ENCODE measurements around the gene ADGRA3. TPM values are rescaled to one million over a fixed set of nuclear protein-coding genes. Genes with fewer than 3 reads are reported as not detected.

The ADGRA3 gene
- total and polyA plus RNA-seq, 8 donors = 4.7 to 87.5 (median 27.8) TPM

GRCh38 chr4:22483551-22483981, 32.3 kb downstream of the ADGRA3 start:
- Histone ChIP-seq H3K27ac (no peak overlapping the region), H3K4me1 (peaks cover 0 to 56% (median 26%) of the 10 kb centered on the region in 4 donors), H3K36me3 (no peaks in the 10 kb centered on the region), H3K4me3 (no peak overlapping the region), H3K27me3 (no peaks in the 10 kb centered on the region), H3K9me3 (no peaks in the 10 kb centered on the region)
- peak in 1 of 2 donors; percentile 36 for DNase-seq
- TF ChIP-seq CTCF (IDR thresholded peaks at IDR 0.05) = no peak
- TF ChIP-seq POLR2A (IDR thresholded peaks at IDR 0.05) = no peak
- TF ChIP-seq EP300 (IDR thresholded peaks at IDR 0.05) = no peak
- TF ChIP-seq POLR2AphosphoS5 (IDR thresholded peaks at IDR 0.05) = no peak
- intact Hi-C loops (cut with DNase I; ENCODE audit: low total_unique reads) = no loop called here
- WGBS, 5 donors = 50 to 72% (median 64%) methylated on average over 1 of the region's 1 CpG

- no peaks in the 10 kb centered on the region for H3K36me3 ChIP-seq
- TF ChIP-seq EP300 (IDR thresholded peaks at IDR 0.05) (no peak), POLR2AphosphoS5 (IDR thresholded peaks at IDR 0.05) (no peak), CTCF (IDR thresholded peaks at IDR 0.05) (no peak), POLR2A (IDR thresholded peaks at IDR 0.05) (no peak)
- no peaks in the 10 kb centered on the region for H3K27me3 ChIP-seq
- intact Hi-C loops (cut with DNase I; ENCODE audit: low total_unique reads) = no loop called here
- DNase-seq = no peak
- H3K27ac ChIP-seq = no peak overlapping the region
- H3K4me3 ChIP-seq = no peak overlapping the region
- 75 to 90% (median 84%) methylated on average over 3 of the region's 3 CpGs for WGBS, 5 donors
- H3K9me3 ChIP-seq = no peaks in the 10 kb centered on the region
- peaks cover 0 to 56% (median 26%) of the 10 kb centered on the region in 4 donors for H3K4me1 ChIP-seq
Measured at GRCh38 chr4:22482250-22483127, 33.4 kb downstream of the ADGRA3 start.

- no peak for DNase-seq
- Histone ChIP-seq H3K4me3 (no peak overlapping the region), H3K9me3 (no peaks in the 10 kb centered on the region), H3K4me1 (peaks cover 0 to 50% (median 24%) of the 10 kb centered on the region in 4 donors), H3K27ac (peak overlapping the region; percentile 7 to 67 (median 17)), H3K36me3 (no peaks in the 10 kb centered on the region), H3K27me3 (no peaks in the 10 kb centered on the region)
- intact Hi-C loops (cut with DNase I; ENCODE audit: low total_unique reads) = no loop called here
- WGBS, 5 donors = 34 to 58% (median 39%) methylated on average over 2 of the region's 2 CpGs
- no peak for TF ChIP-seq POLR2AphosphoS5 (IDR thresholded peaks at IDR 0.05)
- no peak for TF ChIP-seq POLR2A (IDR thresholded peaks at IDR 0.05)
- no peak for TF ChIP-seq EP300 (IDR thresholded peaks at IDR 0.05)
- no peak for TF ChIP-seq CTCF (IDR thresholded peaks at IDR 0.05)
Measured at GRCh38 chr4:22480675-22481327, 35.1 kb downstream of the ADGRA3 start.

GRCh38 chr4:22478426-22478825, 37.4 kb downstream of the ADGRA3 start:
- 43 to 62% (median 45%) methylated on average over 2 of the region's 2 CpGs for WGBS, 5 donors
- no peak for TF ChIP-seq POLR2A (IDR thresholded peaks at IDR 0.05)
- TF ChIP-seq POLR2AphosphoS5 (IDR thresholded peaks at IDR 0.05) = no peak
- no peak for TF ChIP-seq CTCF (IDR thresholded peaks at IDR 0.05)
- TF ChIP-seq EP300 (IDR thresholded peaks at IDR 0.05) = no peak
- intact Hi-C loops (cut with DNase I; ENCODE audit: low total_unique reads) = no loop called here

More at GRCh38 chr4:22478426-22478825, 37.4 kb downstream of the ADGRA3 start:
- no peaks in the 10 kb centered on the region for H3K27me3 ChIP-seq
- H3K36me3 ChIP-seq = no peaks in the 10 kb centered on the region
- no peak for DNase-seq
- H3K9me3 ChIP-seq = no peaks in the 10 kb centered on the region
- no peak overlapping the region for H3K4me3 ChIP-seq
- H3K27ac ChIP-seq = no peak overlapping the region
- H3K4me1 ChIP-seq = peaks cover 0 to 40% (median 20%) of the 10 kb centered on the region in 4 donors

Data from stomach (tissue), 9 donors.